ENCODE measurements around the gene DUS1L.

The DUS1L gene

GRCh38 chr17:82087961-82088837 is 22.6 kb upstream of the DUS1L start:
- DNase-seq (ENCODE audit: low read depth), result no peak

- DNase-seq (ENCODE audit: low read depth), result no peak
Measured at GRCh38 chr17:82086941-82087906, 21.6 kb upstream of the DUS1L start.

GRCh38 chr17:82085931-82086764 is 20.5 kb upstream of the DUS1L start:
- no peak for DNase-seq (ENCODE audit: low read depth)

- no peak for DNase-seq (ENCODE audit: low read depth)
Measured at GRCh38 chr17:82085031-82085861, 19.6 kb upstream of the DUS1L start.

DNA sequence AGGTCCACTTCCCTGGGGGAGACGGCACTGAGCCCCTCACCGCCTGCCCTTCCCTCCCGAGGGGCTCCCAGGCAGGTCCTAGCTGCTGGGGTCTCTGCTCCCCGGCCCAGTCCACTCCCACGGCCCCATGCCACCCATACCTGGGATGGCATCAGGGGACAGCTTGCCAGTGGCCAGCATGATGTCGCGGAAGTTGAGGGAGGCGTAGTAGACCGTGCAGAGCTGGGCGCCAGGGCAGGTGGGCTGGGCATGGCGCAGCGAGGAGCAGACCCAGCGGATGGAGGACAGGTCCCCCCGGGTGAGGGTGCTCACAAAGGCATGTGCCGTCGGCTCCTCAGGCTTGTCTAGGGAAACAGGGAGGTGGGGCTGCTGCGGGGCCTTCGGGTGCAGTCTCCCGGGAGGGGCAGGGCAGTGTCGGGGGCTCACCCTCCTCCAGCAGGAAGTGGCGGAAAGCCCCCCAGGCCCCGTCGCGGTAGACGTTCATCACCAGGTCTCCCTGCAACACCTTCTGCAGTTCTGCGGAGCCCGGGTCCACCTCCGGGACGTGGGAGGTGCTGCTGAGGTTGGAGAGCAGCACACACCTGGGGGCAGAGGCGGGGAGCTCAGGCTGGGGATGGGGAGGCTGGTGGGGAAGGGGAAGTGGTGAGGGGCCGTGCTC is 18.9 kb upstream of the DUS1L start:
- DNase-seq (ENCODE audit: low read depth), result no peak

- no peak for DNase-seq (ENCODE audit: low read depth)
Measured at GRCh38 chr17:82083533-82084359, 18.1 kb upstream of the DUS1L start.

DNA sequence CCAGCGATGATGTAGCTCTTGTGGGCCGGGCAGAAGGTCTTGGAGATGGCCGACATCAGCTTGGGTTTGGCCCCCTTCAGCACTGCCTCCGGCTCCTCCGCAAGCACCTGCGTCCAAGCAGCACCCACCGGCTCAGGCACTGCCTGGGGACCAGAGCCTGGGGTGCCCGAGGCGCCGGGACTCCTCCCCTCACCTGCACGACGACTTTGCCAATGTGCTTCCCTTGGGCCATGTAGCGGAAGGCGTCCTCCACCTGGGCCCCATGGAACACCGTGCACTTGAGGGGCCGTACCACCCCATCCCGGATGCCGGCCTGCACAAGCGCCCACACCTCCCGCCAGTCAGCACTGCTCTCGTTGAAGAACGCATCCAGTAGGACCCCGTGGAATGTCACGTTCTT is 17.4 kb upstream of the DUS1L start:
- DNase-seq (ENCODE audit: low read depth), result no peak

DNA sequence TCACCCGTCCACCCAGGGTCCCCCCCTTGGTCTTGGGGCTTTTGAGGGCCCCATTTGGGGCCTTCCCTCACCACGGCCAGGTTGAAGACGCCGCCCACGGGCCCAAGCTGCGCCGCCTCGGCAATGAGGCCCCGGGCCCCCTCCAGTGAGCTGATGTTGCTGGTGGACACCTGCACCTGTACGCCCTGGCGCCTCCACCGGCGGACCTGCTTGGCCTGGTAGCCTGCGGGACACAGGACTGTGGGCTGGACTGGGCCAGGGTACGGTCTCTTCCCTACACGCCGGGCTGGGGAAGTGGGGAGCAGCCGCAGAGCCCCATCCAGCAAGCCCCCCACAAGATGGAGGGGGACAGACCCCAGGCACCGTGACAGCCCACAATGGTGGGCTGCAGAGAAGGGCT is 16.9 kb upstream of the DUS1L start:
- DNase-seq (ENCODE audit: low read depth), result no peak

DNA sequence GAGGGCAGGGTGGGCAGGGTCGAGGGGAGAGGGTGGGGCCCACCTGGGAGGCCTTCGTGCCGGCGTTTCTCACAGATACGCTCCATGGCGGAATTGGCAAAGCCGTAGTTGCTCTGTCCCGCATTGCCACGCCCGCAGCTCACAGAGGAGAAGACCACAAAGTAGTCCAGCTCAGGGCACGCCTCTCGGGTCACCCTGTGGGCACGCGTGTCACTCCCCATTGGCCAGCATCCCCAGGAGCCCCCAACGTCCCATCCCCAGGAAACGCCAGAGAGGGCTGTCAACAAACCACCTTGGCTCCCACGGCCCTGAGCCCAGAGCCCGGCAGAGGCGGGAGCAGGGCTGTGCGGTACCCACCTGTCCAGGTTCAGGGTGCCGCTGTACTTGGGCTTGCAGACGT is 16.4 kb upstream of the DUS1L start:
- no peak for DNase-seq (ENCODE audit: low read depth)

GRCh38 chr17:82081546-82081945 is 15.9 kb upstream of the DUS1L start:
- no peak for DNase-seq (ENCODE audit: low read depth)

GRCh38 chr17:82080789-82081464 is 15.3 kb upstream of the DUS1L start:
- DNase-seq (ENCODE audit: low read depth), result no peak

- DNase-seq (ENCODE audit: low read depth), result no peak
Measured at GRCh38 chr17:82080048-82080788, 14.6 kb upstream of the DUS1L start.

GRCh38 chr17:82079001-82079677 is 13.5 kb upstream of the DUS1L start:
- DNase-seq (ENCODE audit: low read depth), result no peak

GRCh38 chr17:82078433-82078832 is 12.8 kb upstream of the DUS1L start:
- DNase-seq (ENCODE audit: low read depth), result no peak

DNA sequence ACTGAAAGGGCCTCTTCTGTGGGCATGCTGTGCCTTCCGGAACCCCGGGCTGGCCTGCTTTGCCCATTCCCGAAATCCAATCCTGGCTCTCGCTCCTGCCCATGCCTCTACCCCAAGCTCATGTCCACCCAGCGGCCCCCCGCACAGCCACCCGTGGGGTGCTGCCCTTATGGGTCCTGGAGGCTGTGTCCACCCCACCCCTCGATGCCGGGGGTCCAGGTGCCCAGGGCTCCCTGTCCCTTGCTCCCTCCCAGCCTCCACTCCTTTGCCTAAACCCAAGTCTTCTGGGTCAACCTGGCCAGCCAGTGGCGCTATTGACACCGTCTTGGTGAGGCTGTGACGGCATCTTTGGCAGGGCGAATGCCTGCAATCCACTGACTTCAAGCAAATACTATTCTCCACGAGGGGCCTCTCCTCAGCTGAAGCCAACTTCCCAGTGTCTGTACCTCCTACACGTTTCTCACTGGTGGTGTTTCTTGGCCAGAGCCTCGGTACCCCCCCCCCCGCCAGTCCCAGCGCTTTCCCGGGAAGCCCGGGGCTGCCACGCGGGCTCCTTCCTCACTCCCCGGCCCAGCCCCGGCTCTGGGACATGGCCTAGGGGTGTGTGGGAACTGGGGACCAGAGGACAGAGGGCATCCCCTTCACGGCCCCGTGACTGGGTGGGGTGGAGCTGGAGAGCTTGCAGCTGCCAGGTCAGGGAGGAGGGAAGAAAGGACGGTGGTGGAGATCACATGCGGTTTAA is 12.2 kb upstream of the DUS1L start:
- no peak for DNase-seq (ENCODE audit: low read depth)

GRCh38 chr17:82076785-82077591 is 11.4 kb upstream of the DUS1L start:
- DNase-seq (ENCODE audit: low read depth), result no peak

All from activated T-cell treated with anti-CD3 and anti-CD28 coated beads for 24 hours (primary cell).